Trophoblast cell (in vitro differentiated cells and primary cell): ENCODE results near the gene GAS2L1.
A peak's percentile ranks its signal among the peaks of the same experiment; 100 is the strongest.
"Not testable (repeated sequence)": the region's sequence is repeated elsewhere in the genome, so short reads cannot be mapped to it uniquely, and the experiment has no call there.

ENCODE experiments used
- DNase-seq, 2 donors: peaks; one replicate each; pipeline ENCODE4 v3.0.0-alpha.2; 2016
- H2AFZ ChIP-seq: 2 replicates; pipeline ENCODE4 v1.6.1; 2013; ENCODE audit warnings: low read length, moderate library complexity, mild to moderate bottlenecking; ENCODE audit not compliant: insufficient read depth, poor library complexity
- H2AK5ac ChIP-seq: 2 replicates; pipeline ENCODE4 v1.6.1; 2013; ENCODE audit warnings: mild to moderate bottlenecking, low read length
- H2BK120ac ChIP-seq: 2 replicates; pipeline ENCODE4 v1.6.1; 2013; ENCODE audit warnings: low read length, mild to moderate bottlenecking, moderate library complexity; ENCODE audit not compliant: insufficient read depth, poor library complexity
- H2BK12ac ChIP-seq: 2 replicates; pipeline ENCODE4 v1.6.1; 2013; ENCODE audit warnings: mild to moderate bottlenecking, low read length, moderate library complexity
- H2BK5ac ChIP-seq: 2 replicates; pipeline ENCODE4 v1.6.1; 2013; ENCODE audit warnings: low read length, low read depth, moderate library complexity, mild to moderate bottlenecking; ENCODE audit not compliant: poor library complexity
- H3K14ac ChIP-seq: 2 replicates; pipeline ENCODE4 v1.6.1; 2013; ENCODE audit warnings: mild to moderate bottlenecking, low read length
- H3K18ac ChIP-seq: 2 replicates; pipeline ENCODE4 v1.6.1; 2013; ENCODE audit warnings: mild to moderate bottlenecking, low read length
- H3K23ac ChIP-seq: 2 replicates; pipeline ENCODE4 v1.6.1; 2013; ENCODE audit warnings: low read length
- H3K27ac ChIP-seq: 2 replicates; pipeline ENCODE4 v1.5.1; 2013; ENCODE audit warnings: low read depth, mild to moderate bottlenecking, inconsistent platforms, low read length, moderate library complexity
- H3K27me3 ChIP-seq: 2 replicates; pipeline ENCODE4 v1.6.1; 2013; ENCODE audit warnings: inconsistent platforms, mild to moderate bottlenecking, low read length, moderate library complexity; ENCODE audit not compliant: insufficient read depth
- H3K36me3 ChIP-seq, 2 experiments: 1 replicate in 1 of 2; 2 replicates in 1 of 2; pipeline ENCODE4 v1.6.1; 2013; ENCODE audit warnings: low read length in 2 of 2, mild to moderate bottlenecking in 2 of 2, moderate library complexity in 1 of 2; ENCODE audit not compliant: insufficient read depth in 2 of 2, control insufficient read depth in 1 of 2
- H3K4ac ChIP-seq: 2 replicates; pipeline ENCODE4 v1.6.1; 2013; ENCODE audit warnings: low read depth, mild to moderate bottlenecking, low read length, moderate library complexity
- H3K4me1 ChIP-seq, 2 experiments: 1 replicate in 1 of 2; 2 replicates in 1 of 2; pipeline ENCODE4 v1.6.1; 2013; ENCODE audit warnings: low read length in 2 of 2, mild to moderate bottlenecking in 2 of 2, moderate library complexity in 1 of 2; ENCODE audit not compliant: insufficient read depth in 2 of 2, control insufficient read depth in 1 of 2
- H3K4me2 ChIP-seq: 2 replicates; pipeline ENCODE4 v1.6.1; 2013; ENCODE audit warnings: inconsistent platforms, mild to moderate bottlenecking, low read length, moderate library complexity
- H3K4me3 ChIP-seq: 2 replicates; pipeline ENCODE4 v1.5.1; 2013; ENCODE audit warnings: mild to moderate bottlenecking, low read depth, low read length, inconsistent platforms
- H3K79me1 ChIP-seq: one replicate; pipeline ENCODE4 v1.6.1; 2013; ENCODE audit warnings: low read length
- H3K79me2 ChIP-seq: 2 replicates; pipeline ENCODE4 v1.6.1; 2013; ENCODE audit warnings: low read length, mild to moderate bottlenecking; ENCODE audit not compliant: control insufficient read depth, insufficient read depth, poor library complexity
- H3K9ac ChIP-seq: 2 replicates; pipeline ENCODE4 v1.6.1; 2013; ENCODE audit warnings: mild to moderate bottlenecking, low read length
- H3K9me3 ChIP-seq: 2 replicates; pipeline ENCODE4 v1.6.1; 2013; ENCODE audit warnings: low read depth, mild to moderate bottlenecking, control low read depth, inconsistent platforms, low read length; ENCODE audit not compliant: insufficient read depth
- H4K12ac ChIP-seq: 2 replicates; pipeline ENCODE4 v1.6.1; 2013; ENCODE audit warnings: low read depth, mild to moderate bottlenecking, low read length, moderate library complexity
- H4K8ac ChIP-seq: 2 replicates; pipeline ENCODE4 v1.6.1; 2013; ENCODE audit warnings: low read depth, mild to moderate bottlenecking, low read length, moderate library complexity
- H4K91ac ChIP-seq: one replicate; pipeline ENCODE4 v1.6.1; 2013; ENCODE audit warnings: low read depth, mild to moderate bottlenecking, low read length, moderate library complexity
- WGBS: extraction: QIAGEN DNeasy Blood & Tissue Kit; methylation state at CpG from one replicate; pipeline ENCODE4 v1.1.7; 2013; ENCODE audit warnings: missing lambda C conversion rate; ENCODE audit not compliant: insufficient read length, insufficient coverage; ENCODE audit errors: extremely low coverage; 5-methylcytosine and 5-hydroxymethylcytosine counted together

The GAS2L1 gene

DNA sequence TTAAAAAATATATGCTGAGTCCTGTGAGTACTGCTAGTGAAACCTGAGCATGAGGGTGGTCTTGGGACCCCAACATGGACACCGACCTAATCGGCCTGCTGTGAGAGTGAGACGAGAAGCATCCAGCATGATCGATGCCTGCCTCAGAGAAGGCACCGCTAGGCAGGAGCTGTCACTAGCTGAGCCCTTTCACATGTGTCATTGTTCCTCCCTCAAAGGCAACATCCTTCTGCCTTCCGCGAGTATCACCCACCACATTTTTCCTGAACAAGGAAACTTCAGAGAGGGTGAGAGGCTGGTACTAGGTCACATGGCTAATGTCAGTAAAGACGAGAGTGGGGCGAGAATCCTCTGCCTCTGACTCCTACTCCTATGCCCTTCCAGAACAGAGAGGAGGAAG is 46.3 kb downstream of the GAS2L1 start:
- Histone ChIP-seq H2BK12ac (no peak overlapping the region), H3K27ac (no peak overlapping the region), H3K4me1 (peaks cover 3% of the 10 kb centered on the region in 2 experiments), H3K36me3 (peaks cover 57 to 69% of the 10 kb centered on the region in 2 experiments), H3K4ac (no peak overlapping the region), H3K23ac (no peak overlapping the region), H3K9ac (no peak overlapping the region), H2AK5ac (no peak overlapping the region), H3K79me1 (no peaks in the 10 kb centered on the region), H4K8ac (no peak overlapping the region), H2BK5ac (no peak overlapping the region), H3K18ac (no peak overlapping the region), H3K27me3 (no peaks in the 10 kb centered on the region), H4K91ac (no peak overlapping the region), H3K14ac (no peak overlapping the region), H3K79me2 (no peaks in the 10 kb centered on the region), H2AFZ (no peak overlapping the region), H3K9me3 (peaks cover 3% of the 10 kb centered on the region), H3K4me2 (no peak overlapping the region), H2BK120ac (no peak overlapping the region), H4K12ac (no peak overlapping the region), H3K4me3 (no peak overlapping the region)
- no peak for DNase-seq
- no CpG with 5 or more reads among the region's 9 CpGs for WGBS

DNA sequence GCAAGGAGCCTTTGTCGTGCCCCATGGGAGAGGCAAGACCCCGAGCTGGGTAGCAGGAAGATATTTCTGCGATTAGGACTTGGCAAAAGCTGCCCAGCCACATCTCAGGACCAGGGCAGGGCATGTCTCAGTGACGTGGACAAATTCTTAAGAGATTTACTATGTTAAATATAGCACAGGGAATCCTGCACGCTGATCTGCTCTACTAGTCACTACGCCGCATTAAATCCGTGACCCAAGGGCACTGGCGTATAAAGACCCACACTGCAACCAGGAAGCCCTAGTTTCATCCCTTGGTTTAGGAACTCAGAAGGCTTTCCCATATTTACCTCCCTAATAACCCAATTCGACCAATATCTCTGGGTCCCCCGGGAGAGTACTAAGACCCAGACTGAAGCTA is 46.8 kb downstream of the GAS2L1 start:
- Histone ChIP-seq H3K14ac (no peak overlapping the region), H3K4ac (no peak overlapping the region), H3K4me2 (no peak overlapping the region), H4K12ac (no peak overlapping the region), H3K23ac (no peak overlapping the region), H3K27ac (no peak overlapping the region), H2AK5ac (no peak overlapping the region), H2BK12ac (no peak overlapping the region), H3K27me3 (no peaks in the 10 kb centered on the region), H4K91ac (no peak overlapping the region), H3K18ac (no peak overlapping the region), H3K79me2 (no peaks in the 10 kb centered on the region), H2BK120ac (no peak overlapping the region), H3K9me3 (peaks cover 5% of the 10 kb centered on the region), H3K9ac (no peak overlapping the region), H2BK5ac (no peak overlapping the region), H2AFZ (no peak overlapping the region), H4K8ac (no peak overlapping the region), H3K79me1 (no peaks in the 10 kb centered on the region), H3K4me1 (peaks cover 3% of the 10 kb centered on the region in 2 experiments), H3K4me3 (no peak overlapping the region), H3K36me3 (peaks cover 61 to 71% of the 10 kb centered on the region in 2 experiments)
- DNase-seq = no peak
- no CpG with 5 or more reads among the region's 11 CpGs for WGBS

DNA sequence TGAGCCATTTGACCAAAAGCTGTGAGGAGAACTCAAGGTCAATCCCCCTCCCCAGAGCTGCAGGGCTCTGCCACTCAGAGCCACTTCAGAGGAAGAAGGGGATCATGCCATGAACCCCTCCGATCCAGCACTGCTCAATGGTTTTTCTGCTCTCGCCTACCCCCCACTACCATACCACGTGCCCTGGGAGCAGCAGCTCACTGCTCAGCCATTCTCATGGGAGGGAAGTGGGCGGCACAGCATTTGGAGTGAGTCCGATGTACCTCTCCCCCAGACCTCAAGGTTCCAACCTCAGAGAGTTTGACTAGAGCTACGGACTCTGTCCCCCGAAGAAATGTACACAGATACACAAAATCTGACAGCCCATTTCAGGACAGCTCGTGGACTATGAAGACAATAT is 47.4 kb downstream of the GAS2L1 start:
- H4K91ac ChIP-seq = no peak overlapping the region
- no peak overlapping the region for H2BK12ac ChIP-seq
- H2AK5ac ChIP-seq = no peak overlapping the region
- H3K4me1 ChIP-seq = peaks cover 3% of the 10 kb centered on the region in 2 experiments
- H2AFZ ChIP-seq = no peak overlapping the region
- no peak overlapping the region for H4K8ac ChIP-seq
- H4K12ac ChIP-seq = no peak overlapping the region
- H3K36me3 ChIP-seq = peaks cover 66 to 76% of the 10 kb centered on the region in 2 experiments
- no peak overlapping the region for H3K4me3 ChIP-seq
- H3K23ac ChIP-seq = no peak overlapping the region
- no peak overlapping the region for H2BK5ac ChIP-seq
- no peaks in the 10 kb centered on the region for H3K27me3 ChIP-seq
- H3K14ac ChIP-seq = no peak overlapping the region
- no peaks in the 10 kb centered on the region for H3K79me1 ChIP-seq
- no peak overlapping the region for H3K4me2 ChIP-seq
- peaks cover 5% of the 10 kb centered on the region for H3K9me3 ChIP-seq
- no peaks in the 10 kb centered on the region for H3K79me2 ChIP-seq
- H3K18ac ChIP-seq = no peak overlapping the region
- no peak overlapping the region for H3K4ac ChIP-seq
- no peak overlapping the region for H3K27ac ChIP-seq
- no peak overlapping the region for H3K9ac ChIP-seq
- WGBS = no CpG with 5 or more reads among the region's 8 CpGs
- no peak overlapping the region for H2BK120ac ChIP-seq
- DNase-seq = no peak

DNA sequence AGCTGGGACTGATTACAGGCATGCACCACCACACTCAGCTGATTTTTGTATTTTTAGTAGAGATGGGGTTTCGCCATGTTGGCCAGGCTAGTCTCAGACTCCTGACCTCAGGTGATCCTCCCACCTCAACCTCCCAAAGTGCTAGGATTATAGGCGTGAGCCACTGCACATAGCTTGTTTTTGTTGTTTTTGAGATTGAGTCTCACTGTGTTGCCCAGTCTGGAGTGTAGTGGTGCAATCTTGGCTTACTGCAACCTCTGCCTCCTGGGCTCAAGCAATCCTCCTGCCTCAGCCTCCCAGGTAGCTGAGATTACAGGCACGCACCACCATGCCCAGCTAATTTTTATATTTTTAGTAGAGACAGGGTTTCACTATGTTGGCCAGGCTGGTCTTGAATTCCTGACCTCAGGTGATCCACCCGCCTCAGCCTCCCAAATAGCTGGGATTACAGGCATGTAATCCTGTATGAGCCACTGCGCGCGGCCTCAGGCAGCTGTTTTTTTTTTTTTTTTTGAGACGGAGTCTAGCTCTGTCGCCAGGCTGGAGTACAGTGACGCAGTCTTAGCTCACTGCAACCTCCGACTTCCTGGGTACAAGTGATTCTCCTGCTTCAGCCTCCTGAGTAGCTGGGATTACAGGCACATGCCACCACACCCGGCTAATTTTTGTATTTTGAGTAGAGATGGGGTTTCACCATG is 50.9 kb downstream of the GAS2L1 start:
- H3K4me2 ChIP-seq, H3K4me1 ChIP-seq: not testable (repeated sequence)

More for the DNA sequence above, 50.9 kb downstream of the GAS2L1 start:
- not testable (repeated sequence) for H3K9me3 ChIP-seq, H2BK120ac ChIP-seq, H3K9ac ChIP-seq, H3K27me3 ChIP-seq, H3K79me2 ChIP-seq, H2BK5ac ChIP-seq, H3K23ac ChIP-seq, H3K27ac ChIP-seq, H3K18ac ChIP-seq, H3K4ac ChIP-seq, H4K91ac ChIP-seq, H3K14ac ChIP-seq, H3K79me1 ChIP-seq, H2AFZ ChIP-seq, H4K12ac ChIP-seq, H2AK5ac ChIP-seq, H4K8ac ChIP-seq, H3K4me3 ChIP-seq, H2BK12ac ChIP-seq
- WGBS = no CpG with 5 or more reads among the region's 12 CpGs
- DNase-seq = peak; percentile 88 to 91
- H3K36me3 ChIP-seq = peaks cover 38 to 50% of the 10 kb centered on the region in 2 experiments
